ENCODE data around the gene TCFL5. TPM values are rescaled to one million over a fixed set of nuclear protein-coding genes. Genes with fewer than 3 reads are reported as not detected.

Gene TCFL5
- total and polyA plus RNA-seq, 2 donors from 2014 or later = 6.1 to 11.5 TPM

- peaks cover 6 to 54% (median 40%) of the 10 kb centered on the region in 3 donors for H3K36me3 ChIP-seq (ENCODE audit: control insufficient read depth in 2 of 3, insufficient read depth in 3 of 3, low read length in 3 of 3)
- FAIRE-seq = no peak
Observed at GRCh38 chr20:62887152-62887859, 25.7 kb upstream of the TCFL5 start.

GRCh38 chr20:62886709-62887058 is 25.1 kb upstream of the TCFL5 start:
- FAIRE-seq (no peak), DNase-seq (no peak)
- no peaks in the 10 kb centered on the region for H3K9me3 ChIP-seq (ENCODE audit: control insufficient read depth in 2 of 3, insufficient read depth in 1 of 3, low read length in 3 of 3)
- H3K4me3 ChIP-seq (ENCODE audit: low read length in 3 of 3) = no peak overlapping the region
- H3K27ac ChIP-seq (ENCODE audit: low read depth in 2 of 2, low read length in 2 of 2) = no peak overlapping the region
- peaks cover 0 to 6% (median 0%) of the 10 kb centered on the region in 3 donors for H3K4me1 ChIP-seq (ENCODE audit: control insufficient read depth in 2 of 3, insufficient read depth in 2 of 3, low read depth in 1 of 3, low read length in 3 of 3)
- intact Hi-C loops (cut with DNase I) = no loop called here
- no peak for TF ChIP-seq CTCF (IDR thresholded peaks at IDR 0.05; ENCODE audit: borderline replicate concordance, extremely low read depth, insufficient read depth)
- H3K9ac ChIP-seq (ENCODE audit: low read length in 3 of 3) = no peak overlapping the region
- H3K27me3 ChIP-seq (ENCODE audit: control insufficient read depth, insufficient read depth, low read length) = no peaks in the 10 kb centered on the region
- peaks cover 2 to 47% (median 34%) of the 10 kb centered on the region in 3 donors for H3K36me3 ChIP-seq (ENCODE audit: control insufficient read depth in 2 of 3, insufficient read depth in 3 of 3, low read length in 3 of 3)

More at GRCh38 chr20:62887152-62887859, 25.7 kb upstream of the TCFL5 start:
- intact Hi-C loops (cut with DNase I) = no loop called here
- Histone ChIP-seq H3K9ac (ENCODE audit: low read length in 3 of 3) (no peak overlapping the region), H3K27ac (ENCODE audit: low read depth in 2 of 2, low read length in 2 of 2) (no peak overlapping the region), H3K27me3 (ENCODE audit: control insufficient read depth, insufficient read depth, low read length) (no peaks in the 10 kb centered on the region), H3K9me3 (ENCODE audit: control insufficient read depth in 2 of 3, insufficient read depth in 1 of 3, low read length in 3 of 3) (no peaks in the 10 kb centered on the region), H3K4me3 (ENCODE audit: low read length in 3 of 3) (no peak overlapping the region), H3K4me1 (ENCODE audit: control insufficient read depth in 2 of 3, insufficient read depth in 2 of 3, low read depth in 1 of 3, low read length in 3 of 3) (peaks cover 0 to 6% (median 0%) of the 10 kb centered on the region in 3 donors)
- no peak for TF ChIP-seq CTCF (IDR thresholded peaks at IDR 0.05; ENCODE audit: borderline replicate concordance, extremely low read depth, insufficient read depth)
- no peak for DNase-seq

GRCh38 chr20:62885896-62886708 is 24.5 kb upstream of the TCFL5 start:
- Histone ChIP-seq H3K9me3 (ENCODE audit: control insufficient read depth in 2 of 3, insufficient read depth in 1 of 3, low read length in 3 of 3) (no peaks in the 10 kb centered on the region), H3K27ac (ENCODE audit: low read depth in 2 of 2, low read length in 2 of 2) (peak overlapping the region; percentile 11 to 14), H3K36me3 (ENCODE audit: control insufficient read depth in 2 of 3, insufficient read depth in 3 of 3, low read length in 3 of 3) (peaks cover 2 to 42% (median 30%) of the 10 kb centered on the region in 3 donors), H3K27me3 (ENCODE audit: control insufficient read depth, insufficient read depth, low read length) (no peaks in the 10 kb centered on the region), H3K9ac (ENCODE audit: low read length in 3 of 3) (no peak overlapping the region), H3K4me1 (ENCODE audit: control insufficient read depth in 2 of 3, insufficient read depth in 2 of 3, low read depth in 1 of 3, low read length in 3 of 3) (peaks cover 0 to 6% (median 0%) of the 10 kb centered on the region in 3 donors), H3K4me3 (ENCODE audit: low read length in 3 of 3) (no peak overlapping the region)
- no peak for TF ChIP-seq CTCF (IDR thresholded peaks at IDR 0.05; ENCODE audit: borderline replicate concordance, extremely low read depth, insufficient read depth)
- intact Hi-C loops (cut with DNase I) = no loop called here
- FAIRE-seq = no peak
- no peak for DNase-seq
